Heart right ventricle (tissue), 16 donors: ENCODE results near the gene AGAP2. TPM values are rescaled to one million over a fixed set of nuclear protein-coding genes. Genes with fewer than 3 reads are reported as not detected.

Source experiments
- ATAC-seq, 8 donors: fragments of 200-7000 bp; cut with Tn5 transposase; one replicate each; pipeline ENCODE4 v1.9.1; 2020; ENCODE audit warnings: mild to moderate bottlenecking in 8 of 8, moderate library complexity in 8 of 8, moderate number of reproducible peaks in 1 of 8
- DNase-seq, 2 donors: peaks; one replicate each; pipeline ENCODE4 v3.0.0-alpha.2; 2020
- H3K27ac ChIP-seq, 10 donors: fragments of 200-600 bp; sonication (generic) in 2 of 10; one replicate each; pipeline versions ENCODE4 v1.5.0 to v1.8.0; 2020 to 2022; ENCODE audit warnings: mild to moderate bottlenecking in 3 of 10
- H3K27me3 ChIP-seq, 7 donors: fragments of 200-600 bp; one replicate each; pipeline ENCODE4 v1.8.0; 2021 to 2022; ENCODE audit warnings: mild to moderate bottlenecking in 2 of 7
- H3K36me3 ChIP-seq, 9 donors: fragments of 200-600 bp; sonication (generic) in 1 of 9; one replicate each; pipeline versions ENCODE4 v1.5.0 to v1.8.0; 2020 to 2022; ENCODE audit warnings: mild to moderate bottlenecking in 2 of 9
- H3K4me1 ChIP-seq, 9 donors: fragments of 200-600 bp; sonication (generic) in 1 of 9; one replicate each; pipeline versions ENCODE4 v1.5.0 to v1.8.0; 2020 to 2022; ENCODE audit warnings: mild to moderate bottlenecking in 4 of 9
- H3K4me3 ChIP-seq, 10 donors: fragments of 200-600 bp; sonication (generic) in 2 of 10; one replicate each; pipeline versions ENCODE4 v1.5.0 to v1.8.0; 2020 to 2022; ENCODE audit warnings: mild to moderate bottlenecking in 7 of 10, moderate library complexity in 2 of 10
- H3K9me3 ChIP-seq, 11 donors: fragments of 200-600 bp in 10 of 11; sonication (generic) in 2 of 11; one replicate each; pipeline versions ENCODE4 v1.5.0 to v1.8.0; 2013 to 2022; ENCODE audit warnings: mild to moderate bottlenecking in 2 of 11, control low read depth in 1 of 11, moderate library complexity in 1 of 11
- WGBS, 2 donors: extraction: QIAGEN DNeasy Blood & Tissue Kit; methylation state at CpG; one replicate each; pipeline ENCODE4 v1.1.7; 2013; ENCODE audit warnings: inconsistent platforms in 1 of 2; 5-methylcytosine and 5-hydroxymethylcytosine counted together
- intact Hi-C, 10 donors: fragments of 100-400 bp; cut with DNase I; formaldehyde crosslinking; loops; one replicate each; pipeline versions ENCODE4 v1.11.1 to v1.14.2; 2022
- polyA plus RNA-seq, 2 donors: library from polyadenylated mRNA; stranded (reverse); fragments of 200-250 nt; gene quantifications; one replicate each; pipeline ENCODE4 v1.2.3, GENCODE V29; 2013
- total RNA-seq, 10 donors: library from RNA; stranded (reverse); fragmentation: NEBNext Ultra II Directional in 3 of 10; extraction: Animal tissue kit (Norgen Biotek cat#: 25700) in 3 of 10; gene quantifications; one replicate each; pipeline versions ENCODE4 v1.2.1 to v1.2.4, GENCODE V29; 2021 to 2023
- TF ChIP-seq, protein P1 (sequence below), 9 donors: fragments of 200-600 bp; sonication (generic) in 2 of 9; IDR thresholded peaks; one replicate each; pipeline versions ENCODE4 v1.5.0 to v1.8.0; 2021 to 2022; ENCODE audit warnings: antibody characterized with exemption in 9 of 9, mild to moderate bottlenecking in 5 of 9, moderate library complexity in 1 of 9
- donor health status: Arrhythmogenic right ventricular cardiomyopathy.
- donor health status: ischemic (EF 13 %, LVEDD 7.1; RV severe dilation, severe dysfunction).
- donor health status: healthy with polysubstance abuse.
- donor health status: DM: no; HTN: yes; CAD: no.
- donor health status: DM: no; HTN: no; CAD: no.
- donor health status: ischemic (EF 25% LVEDD 6.9; RV normal size, moderate dysfunction).
- donor health status: ischemic (EF 25% LVEDD 5.7; RV mildly dilated, moderate dysfunction).
- donor health status: healthy.
- donor health status: DM: yes; HTN: yes; CAD: no.
- donor health status: Ischemic cardiomyopathy.
- donor health status: ischemic (EF 35%, LVEDD 5.7; RV mildly dilated, moderate dysfunction).
- donor health status: nonischemic (EF 11% LVEDD 7.7; RV severe dilation, severe dysfunction).
- donor health status: DM: yes; HTN: yes; CAD: no.
- donor health status: PGD.
- donor health status: ischemic (EF 29% LVEDD 5.4; RV normal size, mild dysfunction).
- donor health status: nonischemic (EF 23%, LVEDD 6.1; RV moderate dilation, normal function).

AGAP2 gene
- total and polyA plus RNA-seq, 12 donors: 3.4 to 17.3 (median 6.6) TPM

DNA sequence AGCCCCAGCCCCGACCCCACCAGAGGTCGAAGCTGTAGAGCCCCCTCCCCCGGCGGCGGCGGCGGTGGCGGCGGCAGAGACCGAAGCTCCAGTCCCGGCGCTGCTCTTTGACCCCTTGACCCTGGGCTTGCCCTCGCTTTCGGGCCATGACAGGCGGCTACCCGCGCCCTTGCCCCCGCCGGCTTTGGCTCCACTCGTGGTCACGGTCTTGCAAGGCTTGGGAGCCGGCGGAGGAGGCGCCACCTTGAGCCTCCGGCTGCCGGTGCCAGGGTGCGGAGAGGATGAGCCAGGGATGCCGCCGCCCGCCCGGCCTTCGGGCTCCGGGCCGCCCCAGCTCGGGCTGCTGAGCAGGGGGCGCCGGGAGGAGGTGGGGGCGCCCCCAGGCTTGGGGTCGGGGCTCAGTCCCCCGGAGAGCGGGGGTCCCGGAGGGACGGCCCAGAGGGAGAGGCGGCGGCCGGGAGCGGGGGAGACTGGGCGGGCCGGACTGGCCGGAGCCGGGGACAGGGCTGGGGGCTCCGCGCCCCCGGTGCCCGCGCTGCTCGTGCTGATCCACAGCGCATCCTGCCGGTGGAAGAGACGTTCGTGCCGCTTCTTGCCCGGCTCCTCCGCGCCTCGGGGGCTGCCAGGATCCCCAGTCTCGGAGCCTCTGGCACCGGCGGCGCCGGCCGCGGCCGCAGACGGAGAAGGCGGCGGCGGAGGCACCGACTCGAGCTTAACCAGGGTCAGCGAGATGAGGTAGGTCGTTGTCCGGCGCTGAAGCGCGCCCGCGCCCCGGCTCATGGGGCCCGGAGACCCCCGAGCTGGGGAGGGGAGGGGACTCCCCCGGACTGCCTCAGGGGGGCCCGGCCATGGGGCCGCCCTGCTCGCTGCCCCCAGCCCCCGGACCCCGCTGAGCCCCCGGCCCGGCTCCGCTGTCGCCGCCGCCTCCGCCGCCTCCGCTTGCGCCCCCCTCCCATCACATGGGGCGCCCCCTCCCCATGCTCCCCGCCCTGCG, 778 bp downstream of the AGAP2 start:
- ATAC-seq: peak in 2 of 8 donors; percentile 4 to 13
- H3K27me3 ChIP-seq: peaks cover 13 to 84% (median 72%) of the 10 kb centered on the region in 7 donors
- no peak for DNase-seq
- peaks cover 0 to 33% (median 0%) of the 10 kb centered on the region in 9 donors for H3K36me3 ChIP-seq
- intact Hi-C loops: no loop called here
- H3K27ac ChIP-seq: peak overlapping the region; percentile 7 to 77 (median 47)
- 3 to 12% methylated on average over 67 to 110 of the region's 110 CpGs for WGBS, 2 donors
- peaks cover 19 to 65% (median 34%) of the 10 kb centered on the region in 9 donors for H3K4me1 ChIP-seq
- H3K4me3 ChIP-seq: peak overlapping the region; percentile 25 to 56 (median 50)
- H3K9me3 ChIP-seq: no peaks in the 10 kb centered on the region
- TF ChIP-seq, protein P1, sequence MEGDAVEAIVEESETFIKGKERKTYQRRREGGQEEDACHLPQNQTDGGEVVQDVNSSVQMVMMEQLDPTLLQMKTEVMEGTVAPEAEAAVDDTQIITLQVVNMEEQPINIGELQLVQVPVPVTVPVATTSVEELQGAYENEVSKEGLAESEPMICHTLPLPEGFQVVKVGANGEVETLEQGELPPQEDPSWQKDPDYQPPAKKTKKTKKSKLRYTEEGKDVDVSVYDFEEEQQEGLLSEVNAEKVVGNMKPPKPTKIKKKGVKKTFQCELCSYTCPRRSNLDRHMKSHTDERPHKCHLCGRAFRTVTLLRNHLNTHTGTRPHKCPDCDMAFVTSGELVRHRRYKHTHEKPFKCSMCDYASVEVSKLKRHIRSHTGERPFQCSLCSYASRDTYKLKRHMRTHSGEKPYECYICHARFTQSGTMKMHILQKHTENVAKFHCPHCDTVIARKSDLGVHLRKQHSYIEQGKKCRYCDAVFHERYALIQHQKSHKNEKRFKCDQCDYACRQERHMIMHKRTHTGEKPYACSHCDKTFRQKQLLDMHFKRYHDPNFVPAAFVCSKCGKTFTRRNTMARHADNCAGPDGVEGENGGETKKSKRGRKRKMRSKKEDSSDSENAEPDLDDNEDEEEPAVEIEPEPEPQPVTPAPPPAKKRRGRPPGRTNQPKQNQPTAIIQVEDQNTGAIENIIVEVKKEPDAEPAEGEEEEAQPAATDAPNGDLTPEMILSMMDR (IDR thresholded peaks at IDR 0.05): peak in 7 of 9 donors; percentile 18 to 56 (median 33)

DNA sequence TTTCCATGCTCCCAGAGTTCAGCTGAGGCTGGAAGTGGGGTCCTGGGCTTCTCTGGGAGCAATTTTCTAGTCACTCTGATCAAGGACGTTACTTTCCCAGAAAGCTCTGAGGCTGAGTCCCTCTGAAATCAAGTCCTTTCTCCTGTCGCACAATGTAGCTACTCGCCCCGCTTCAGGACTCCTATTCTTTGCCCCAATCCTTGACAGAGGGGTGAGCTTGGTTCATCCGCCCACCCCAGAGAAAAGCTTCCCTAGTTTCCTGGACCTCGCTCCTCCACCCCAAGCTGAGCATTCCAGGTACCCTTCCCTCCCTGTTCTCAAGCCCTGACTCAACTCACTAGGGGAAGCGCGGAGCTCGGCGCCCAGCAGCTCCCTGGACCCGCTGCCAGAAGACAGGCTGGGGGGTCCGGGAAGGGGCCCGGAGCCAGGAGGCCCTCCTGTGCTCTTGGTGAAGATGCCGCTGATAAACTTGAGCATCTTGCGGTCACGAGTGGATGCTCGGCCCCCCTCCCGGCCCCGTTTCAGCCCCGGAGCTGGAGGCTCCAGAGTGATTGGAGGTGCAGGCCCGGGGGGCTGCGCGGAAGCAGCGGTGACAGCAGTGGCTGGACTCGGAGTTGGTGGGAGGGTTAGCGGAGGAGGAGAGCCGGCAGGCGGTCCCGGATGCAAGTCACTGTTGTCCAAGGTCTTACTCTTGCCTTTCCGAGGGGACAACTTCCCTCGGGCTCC, 1.6 kb downstream of the AGAP2 start:
- peaks cover 13 to 89% (median 75%) of the 10 kb centered on the region in 7 donors for H3K27me3 ChIP-seq

DNA sequence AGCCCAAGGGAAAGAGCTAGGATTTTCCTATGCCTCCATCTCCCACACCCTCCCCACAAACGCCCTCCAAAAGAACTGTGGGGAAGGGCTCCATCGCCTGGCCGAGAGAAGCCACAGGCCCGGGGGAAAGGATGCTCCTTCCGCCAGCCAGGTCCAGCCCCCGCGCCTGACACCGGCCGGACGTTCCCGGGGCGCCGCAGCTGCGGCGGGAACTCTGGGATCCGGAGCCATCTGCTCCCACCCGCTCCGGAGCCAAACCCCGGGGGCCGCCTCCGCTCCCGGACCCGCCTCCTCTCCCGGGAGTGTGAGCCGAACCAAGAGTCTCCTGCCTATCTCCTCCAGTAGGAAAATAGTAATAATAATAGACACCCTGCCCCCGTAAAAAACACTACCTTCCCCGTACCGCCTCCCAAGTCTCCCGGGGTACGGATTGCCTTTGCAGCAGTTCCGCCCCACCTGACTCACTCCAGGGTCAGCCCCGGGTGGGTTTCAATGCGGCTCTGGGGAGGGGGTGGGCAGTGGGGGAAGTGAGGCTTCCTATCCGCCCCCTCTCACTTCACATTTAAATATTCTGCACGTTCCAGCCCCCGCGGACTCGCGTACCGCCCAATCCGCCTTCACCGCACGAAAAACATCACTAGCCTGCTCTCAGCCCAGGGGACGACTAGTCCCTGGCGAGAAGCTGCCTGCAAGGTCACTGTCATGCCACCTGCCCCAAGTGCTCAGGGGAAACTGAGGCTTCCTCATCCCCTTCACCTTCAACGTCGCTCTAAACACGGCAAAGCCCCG, 2.4 kb downstream of the AGAP2 start:
- H3K4me1 ChIP-seq: peaks cover 19 to 51% (median 34%) of the 10 kb centered on the region in 9 donors
- WGBS, 2 donors: 5 to 6% methylated on average over 49 of the region's 49 CpGs
- intact Hi-C loops: no loop called here
- H3K36me3 ChIP-seq: peaks cover 0 to 49% (median 0%) of the 10 kb centered on the region in 9 donors
- no peaks in the 10 kb centered on the region for H3K9me3 ChIP-seq
- TF ChIP-seq, protein P1 (IDR thresholded peaks at IDR 0.05): peak in 6 of 9 donors; percentile 7 to 55 (median 42)
- peak; percentile 53 to 61 for DNase-seq
- peak; percentile 32 to 76 (median 50) for ATAC-seq
- peak overlapping the region in 8 of 10 donors; percentile 4 to 77 (median 47) for H3K27ac ChIP-seq
- peaks cover 13 to 97% (median 75%) of the 10 kb centered on the region in 7 donors for H3K27me3 ChIP-seq
- peak overlapping the region; percentile 16 to 56 (median 50) for H3K4me3 ChIP-seq

More for the DNA sequence above, 1.6 kb downstream of the AGAP2 start:
- TF ChIP-seq, protein P1 (IDR thresholded peaks at IDR 0.05): no peak
- DNase-seq (no peak), ATAC-seq (no peak)
- peak overlapping the region; percentile 4 to 77 (median 47) for H3K27ac ChIP-seq
- intact Hi-C loops: no loop called here
- H3K4me1 ChIP-seq: peaks cover 19 to 58% (median 34%) of the 10 kb centered on the region in 9 donors
- H3K9me3 ChIP-seq: no peaks in the 10 kb centered on the region
- 9 to 10% methylated on average over 28 to 31 of the region's 31 CpGs for WGBS, 2 donors
- peak overlapping the region; percentile 25 to 56 (median 50) for H3K4me3 ChIP-seq
- peaks cover 0 to 41% (median 0%) of the 10 kb centered on the region in 9 donors for H3K36me3 ChIP-seq
